OCI-LY7 (cell line): ENCODE results near the gene DCAF7. TPM values are rescaled to one million over a fixed set of nuclear protein-coding genes. Genes with fewer than 3 reads are reported as not detected.

Experiments
- BruUV-seq: library from RNA; stranded (reverse); fragments of 400-500 nt; replicated peaks from 2 replicates; lab custom pipeline; 2021; lab: Mats Ljungman, UMichigan
- CTCF ChIA-PET: fragments of 300-600 bp; sonication (Branson Sonifier 250); formaldehyde crosslinking; loops from one replicate; lab custom pipeline; 2022; ENCODE audit warnings: antibody characterized with exemption; ENCODE audit not compliant: unreplicated experiment; lab: Charles Lee
- POLR2A ChIA-PET: fragments of 300-600 bp; sonication (Branson Sonifier 250); formaldehyde crosslinking; loops from one replicate; lab custom pipeline; 2022; ENCODE audit warnings: antibody characterized with exemption; lab: Charles Lee
- DNase-seq: peaks from one replicate; pipeline ENCODE4 v3.0.0-alpha.2; 2015; ENCODE audit warnings: low spot score
- H2AFZ ChIP-seq: fragments of 200-600 bp; sonication (generic), shearing (Covaris generic); 2 replicates; pipeline ENCODE4 v1.6.1; 2014; ENCODE audit warnings: mild to moderate bottlenecking, antibody characterized with exemption, low read length, moderate library complexity
- H3K27ac ChIP-seq: fragments of 200-600 bp; sonication (generic); 2 replicates; pipeline ENCODE4 v1.5.1; 2014; ENCODE audit warnings: mixed run types, low read depth, mild to moderate bottlenecking, moderate library complexity, low read length, inconsistent platforms; ENCODE audit not compliant: poor library complexity, severe bottlenecking
- H3K36me3 ChIP-seq: fragments of 200-600 bp; sonication (generic); 2 replicates; pipeline ENCODE4 v1.6.1; 2014; ENCODE audit warnings: mild to moderate bottlenecking, antibody characterized with exemption, low read length, moderate library complexity, mixed read lengths; ENCODE audit not compliant: insufficient read depth
- H3K4me1 ChIP-seq: fragments of 200-600 bp; sonication (generic); 2 replicates; pipeline ENCODE4 v1.5.1; 2014; ENCODE audit warnings: mild to moderate bottlenecking, low read length; ENCODE audit not compliant: insufficient read depth, poor library complexity, severe bottlenecking
- H3K4me2 ChIP-seq: fragments of 200-600 bp; sonication (generic); 2 replicates; pipeline ENCODE4 v1.6.1; 2014; ENCODE audit warnings: mild to moderate bottlenecking, low read length
- H3K4me3 ChIP-seq: fragments of 200-600 bp; sonication (generic); 2 replicates; pipeline ENCODE4 v1.5.1; 2014; ENCODE audit warnings: mild to moderate bottlenecking, low read depth, low read length; ENCODE audit not compliant: poor library complexity, severe bottlenecking
- H3K79me2 ChIP-seq: fragments of 200-600 bp; sonication (generic); 2 replicates; pipeline ENCODE4 v1.6.1; 2016; ENCODE audit warnings: low read depth, mild to moderate bottlenecking, low read length, moderate library complexity, mixed read lengths; ENCODE audit not compliant: insufficient read depth
- H3K9me2 ChIP-seq: fragments of 200-600 bp; sonication (generic); 2 replicates; pipeline ENCODE4 v1.6.1; 2016; ENCODE audit warnings: mild to moderate bottlenecking, low read length, mixed read lengths; ENCODE audit not compliant: insufficient read depth
- H3K9me3 ChIP-seq: fragments of 200-600 bp; sonication (generic); 2 replicates; pipeline ENCODE4 v1.6.1; 2014; ENCODE audit warnings: mild to moderate bottlenecking, mixed run types, low read length, mixed read lengths
- H4K20me1 ChIP-seq: fragments of 200-600 bp; sonication (generic); 2 replicates; pipeline ENCODE4 v1.6.1; 2014; ENCODE audit warnings: mild to moderate bottlenecking, antibody characterized with exemption, low read length, moderate library complexity, mixed read lengths; ENCODE audit not compliant: insufficient read depth
- EZH2phosphoT487 ChIP-seq: fragments of 200-600 bp; sonication (generic); IDR thresholded peaks from 2 replicates; pipeline ENCODE4 v1.6.1; 2018; ENCODE audit warnings: low read depth, borderline replicate concordance, mild to moderate bottlenecking, mixed run types, antibody characterized with exemption, low read length, moderate library complexity, mixed read lengths
- intact Hi-C: fragments of 100-400 bp; cut with micrococcal nuclease; formaldehyde crosslinking; loops from one replicate; pipeline ENCODE4 v1.10.0; 2022; ENCODE audit not compliant: unreplicated experiment
- total RNA-seq, 2 experiments: library from RNA; depleted of rRNA in 1 of 2; stranded (reverse); fragments of >200 nt in 1 of 2; shearing (Covaris generic) in 1 of 2; gene quantifications; 2 replicates each; pipeline ENCODE4 v1.2.3, GENCODE V29; 2014 to 2022
- TF ChIP-seq, protein P1 (sequence below): fragments of 200-600 bp; sonication (generic); conservative IDR thresholded peaks from 2 replicates; pipeline ENCODE4 v1.5.1; 2014; ENCODE audit warnings: mild to moderate bottlenecking, antibody characterized with exemption, low read length, moderate library complexity, mixed read lengths

Gene DCAF7
- total RNA-seq, 2 experiments from 2014 or later: 46.4 to 121 TPM

DNA sequence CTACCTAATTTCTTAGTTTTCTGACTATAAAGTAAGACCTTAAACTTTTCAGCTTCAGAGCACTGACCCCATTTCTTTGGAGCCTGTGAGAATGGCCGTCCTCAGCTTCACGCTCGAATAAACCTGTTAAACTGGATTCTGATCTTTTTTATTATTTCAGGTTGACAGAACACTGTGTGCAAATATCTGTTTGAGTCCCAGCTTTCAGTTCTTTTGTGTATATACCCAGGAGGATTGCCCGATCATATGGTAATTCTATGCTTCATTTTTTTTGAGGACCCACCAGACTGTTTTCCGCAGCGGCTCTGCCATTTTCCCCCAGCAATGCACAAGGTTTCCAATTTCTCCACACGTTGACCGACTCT is 47.0 kb upstream of the DCAF7 start:
- no peaks in the 10 kb centered on the region for H4K20me1 ChIP-seq
- no peaks in the 10 kb centered on the region for H3K4me1 ChIP-seq
- intact Hi-C loops: no loop called here
- 0 out of 2 replicates have a peak, but pooled peaks cover 7% of the 10 kb centered on the region for H3K9me3 ChIP-seq
- H3K36me3 ChIP-seq: no peaks in the 10 kb centered on the region
- no peak overlapping the region for H2AFZ ChIP-seq
- H3K9me2 ChIP-seq: no peaks in the 10 kb centered on the region
- TF ChIP-seq EZH2phosphoT487: no peak
- TF ChIP-seq, protein P1, sequence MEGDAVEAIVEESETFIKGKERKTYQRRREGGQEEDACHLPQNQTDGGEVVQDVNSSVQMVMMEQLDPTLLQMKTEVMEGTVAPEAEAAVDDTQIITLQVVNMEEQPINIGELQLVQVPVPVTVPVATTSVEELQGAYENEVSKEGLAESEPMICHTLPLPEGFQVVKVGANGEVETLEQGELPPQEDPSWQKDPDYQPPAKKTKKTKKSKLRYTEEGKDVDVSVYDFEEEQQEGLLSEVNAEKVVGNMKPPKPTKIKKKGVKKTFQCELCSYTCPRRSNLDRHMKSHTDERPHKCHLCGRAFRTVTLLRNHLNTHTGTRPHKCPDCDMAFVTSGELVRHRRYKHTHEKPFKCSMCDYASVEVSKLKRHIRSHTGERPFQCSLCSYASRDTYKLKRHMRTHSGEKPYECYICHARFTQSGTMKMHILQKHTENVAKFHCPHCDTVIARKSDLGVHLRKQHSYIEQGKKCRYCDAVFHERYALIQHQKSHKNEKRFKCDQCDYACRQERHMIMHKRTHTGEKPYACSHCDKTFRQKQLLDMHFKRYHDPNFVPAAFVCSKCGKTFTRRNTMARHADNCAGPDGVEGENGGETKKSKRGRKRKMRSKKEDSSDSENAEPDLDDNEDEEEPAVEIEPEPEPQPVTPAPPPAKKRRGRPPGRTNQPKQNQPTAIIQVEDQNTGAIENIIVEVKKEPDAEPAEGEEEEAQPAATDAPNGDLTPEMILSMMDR: no peak
- no TSS peak for BruUV-seq
- DNase-seq: no peak
- no peaks in the 10 kb centered on the region for H3K79me2 ChIP-seq
- ChIA-PET CTCF (no interaction called here), POLR2A (interaction anchor here (0.5 kb wide), 2 partner anchors 35 to 317 kb away, joined by 3 to 5 read pairs; no protein-coding TSS in a partner anchor)
- no peak overlapping the region for H3K27ac ChIP-seq
- no peak overlapping the region for H3K4me3 ChIP-seq
- H3K4me2 ChIP-seq: no peak overlapping the region

- Histone ChIP-seq H3K4me1 (no peaks in the 10 kb centered on the region), H3K9me2 (no peaks in the 10 kb centered on the region), H4K20me1 (no peaks in the 10 kb centered on the region), H3K4me3 (no peak overlapping the region), H3K27ac (no peak overlapping the region), H3K79me2 (no peaks in the 10 kb centered on the region), H3K9me3 (0 out of 2 replicates have a peak, but pooled peaks cover 7% of the 10 kb centered on the region), H2AFZ (no peak overlapping the region), H3K4me2 (no peak overlapping the region), H3K36me3 (no peaks in the 10 kb centered on the region)
- no peak for TF ChIP-seq EZH2phosphoT487
- TF ChIP-seq, protein P1: no peak
- POLR2A ChIA-PET: no interaction called here
- CTCF ChIA-PET: no interaction called here
- intact Hi-C loops: no loop called here
- DNase-seq: no peak
- BruUV-seq: no TSS peak
These were observed 46.0 kb upstream of the DCAF7 start for GRCh38 chr17:63504261-63504660.

- no peak overlapping the region for H3K4me3 ChIP-seq
- BruUV-seq: no TSS peak
- no peak for TF ChIP-seq EZH2phosphoT487
- H3K27ac ChIP-seq: no peak overlapping the region
- CTCF ChIA-PET: interaction anchor here (0.7 kb wide), 1 partner anchor 39 kb away, joined by 4 read pairs; no protein-coding TSS in a partner anchor
- no peaks in the 10 kb centered on the region for H4K20me1 ChIP-seq
- H3K79me2 ChIP-seq: no peaks in the 10 kb centered on the region
- no peak overlapping the region for H3K4me2 ChIP-seq
- H3K9me2 ChIP-seq: no peaks in the 10 kb centered on the region
- H3K4me1 ChIP-seq: no peaks in the 10 kb centered on the region
- POLR2A ChIA-PET: no interaction called here
- 0 out of 2 replicates have a peak, but pooled peaks cover 7% of the 10 kb centered on the region for H3K9me3 ChIP-seq
- intact Hi-C loops: no loop called here
- no peak overlapping the region for H2AFZ ChIP-seq
- no peak for DNase-seq
- H3K36me3 ChIP-seq: no peaks in the 10 kb centered on the region
These were observed 44.9 kb upstream of the DCAF7 start for GRCh38 chr17:63505341-63505740.
